ENCODE measurements around the gene PDIA6.

The PDIA6 gene

DNA sequence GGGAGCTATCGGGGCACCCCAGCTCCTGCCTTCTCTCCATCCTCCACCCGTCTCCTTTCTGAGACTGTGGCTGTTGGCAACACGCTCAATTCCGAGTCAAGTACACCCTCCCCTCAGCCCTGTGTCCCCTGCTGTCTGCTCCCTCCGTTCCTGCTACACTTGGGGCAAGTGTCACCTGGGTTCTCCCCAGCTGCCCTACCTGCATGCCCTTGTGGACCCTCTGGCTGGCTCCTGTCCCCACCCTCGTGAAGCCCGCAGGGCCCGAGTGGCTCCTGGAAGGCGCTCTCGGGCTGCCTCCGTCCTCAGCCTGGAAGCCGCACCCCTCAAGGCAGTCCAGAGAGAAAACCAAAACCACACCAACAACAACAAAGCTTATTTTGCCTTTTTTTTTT lies 33.9 kb downstream of the PDIA6 start:
- ATAC-seq: no peak
- no peak for TF ChIP-seq ZFP3 (CRISPR knock-in tag; IDR thresholded peaks at IDR 0.05)
- TF ChIP-seq, protein P1, sequence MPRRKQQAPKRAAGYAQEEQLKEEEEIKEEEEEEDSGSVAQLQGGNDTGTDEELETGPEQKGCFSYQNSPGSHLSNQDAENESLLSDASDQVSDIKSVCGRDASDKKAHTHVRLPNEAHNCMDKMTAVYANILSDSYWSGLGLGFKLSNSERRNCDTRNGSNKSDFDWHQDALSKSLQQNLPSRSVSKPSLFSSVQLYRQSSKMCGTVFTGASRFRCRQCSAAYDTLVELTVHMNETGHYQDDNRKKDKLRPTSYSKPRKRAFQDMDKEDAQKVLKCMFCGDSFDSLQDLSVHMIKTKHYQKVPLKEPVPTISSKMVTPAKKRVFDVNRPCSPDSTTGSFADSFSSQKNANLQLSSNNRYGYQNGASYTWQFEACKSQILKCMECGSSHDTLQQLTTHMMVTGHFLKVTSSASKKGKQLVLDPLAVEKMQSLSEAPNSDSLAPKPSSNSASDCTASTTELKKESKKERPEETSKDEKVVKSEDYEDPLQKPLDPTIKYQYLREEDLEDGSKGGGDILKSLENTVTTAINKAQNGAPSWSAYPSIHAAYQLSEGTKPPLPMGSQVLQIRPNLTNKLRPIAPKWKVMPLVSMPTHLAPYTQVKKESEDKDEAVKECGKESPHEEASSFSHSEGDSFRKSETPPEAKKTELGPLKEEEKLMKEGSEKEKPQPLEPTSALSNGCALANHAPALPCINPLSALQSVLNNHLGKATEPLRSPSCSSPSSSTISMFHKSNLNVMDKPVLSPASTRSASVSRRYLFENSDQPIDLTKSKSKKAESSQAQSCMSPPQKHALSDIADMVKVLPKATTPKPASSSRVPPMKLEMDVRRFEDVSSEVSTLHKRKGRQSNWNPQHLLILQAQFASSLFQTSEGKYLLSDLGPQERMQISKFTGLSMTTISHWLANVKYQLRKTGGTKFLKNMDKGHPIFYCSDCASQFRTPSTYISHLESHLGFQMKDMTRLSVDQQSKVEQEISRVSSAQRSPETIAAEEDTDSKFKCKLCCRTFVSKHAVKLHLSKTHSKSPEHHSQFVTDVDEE (CRISPR knock-in tag; IDR thresholded peaks at IDR 0.05): no peak

DNA sequence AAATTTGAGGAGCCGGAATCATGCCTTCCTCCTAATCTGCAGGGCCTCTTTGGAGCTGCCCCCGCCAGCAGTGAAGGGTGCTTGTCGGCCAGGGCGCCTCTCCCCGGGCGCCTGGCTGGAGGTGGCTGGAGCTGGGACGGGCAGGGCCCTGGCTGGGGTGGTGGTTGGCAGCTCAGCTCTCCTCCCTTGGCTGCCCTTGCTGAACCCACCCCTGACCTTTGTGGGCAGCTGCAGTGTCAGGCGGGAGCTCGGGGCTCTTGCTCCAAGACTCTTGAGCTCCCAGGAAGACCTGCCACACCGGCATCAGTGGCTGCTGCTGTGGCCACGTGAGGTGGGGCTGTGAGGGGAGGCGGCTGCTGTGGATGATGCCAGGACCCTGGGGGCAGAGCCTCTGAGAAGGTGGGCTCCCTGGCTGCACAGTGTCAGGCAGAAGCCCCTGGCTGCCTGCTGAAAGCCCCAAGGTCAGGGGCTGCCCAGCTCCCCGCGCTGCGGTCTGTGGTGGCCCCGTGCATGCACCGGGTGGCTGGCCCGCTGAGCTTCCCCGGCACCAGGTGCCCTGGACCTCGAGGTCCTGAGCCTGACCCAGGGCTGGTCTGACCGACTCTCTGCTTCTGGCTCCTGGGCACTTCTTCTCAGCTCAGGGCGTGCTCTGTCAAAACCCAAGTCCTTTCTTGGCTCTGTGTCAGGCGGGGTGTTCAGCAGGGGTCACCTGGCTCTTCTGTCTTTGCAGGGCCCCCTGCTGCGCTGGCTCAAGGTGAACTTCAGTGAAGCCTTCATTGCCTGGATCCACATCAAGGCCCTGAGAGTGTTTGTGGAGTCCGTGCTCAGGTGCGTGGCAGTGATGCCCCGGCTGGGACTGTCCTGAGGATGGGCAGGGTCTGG lies 34.5 kb downstream of the PDIA6 start:
- TF ChIP-seq BACH2 (CRISPR knock-in tag; IDR thresholded peaks at IDR 0.05; ENCODE audit: borderline replicate concordance): no peak
- no peak; the same call in 2 of the 3 replicates for ATAC-seq

DNA sequence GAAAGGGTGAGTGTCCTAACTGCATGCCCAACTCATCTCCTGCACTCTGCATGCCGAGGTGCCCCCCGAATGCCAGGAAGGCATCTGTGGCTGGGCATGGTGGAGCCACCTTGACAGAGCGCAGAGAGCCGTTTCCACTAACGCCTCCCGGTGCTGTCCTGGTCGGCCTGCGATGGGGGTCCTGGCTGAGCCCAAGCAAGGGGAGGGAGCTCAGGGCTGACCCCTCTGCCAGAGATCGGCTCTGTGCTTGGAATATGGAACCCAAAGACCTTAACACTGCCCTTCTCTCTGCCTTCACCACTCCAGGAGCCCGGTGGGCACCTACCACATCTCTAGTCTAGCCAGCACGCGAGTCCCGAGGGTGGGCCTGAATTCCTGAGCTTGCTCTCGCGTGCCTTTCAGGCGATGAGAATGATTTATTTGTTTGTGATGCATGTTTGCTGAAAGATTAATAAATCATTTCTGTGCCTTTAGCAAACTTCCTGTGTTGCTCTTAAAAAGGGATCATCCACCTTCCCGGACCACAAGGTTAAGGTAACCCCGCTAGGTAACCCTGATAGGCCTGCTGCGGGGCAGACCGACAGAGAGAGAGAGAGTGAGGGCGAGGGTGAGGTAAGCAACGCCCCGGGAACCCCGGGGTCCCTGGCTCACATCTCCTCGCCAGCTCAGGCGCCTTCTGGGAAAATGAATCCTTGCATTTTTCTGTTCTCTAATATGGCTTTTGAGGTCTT lies 35.3 kb downstream of the PDIA6 start:
- no peak; the same call in 2 of the 3 replicates for ATAC-seq
- no peak for TF ChIP-seq ZFP3 (CRISPR knock-in tag; IDR thresholded peaks at IDR 0.05)
- TF ChIP-seq ZNF8 (CRISPR knock-in tag; IDR thresholded peaks at IDR 0.05): no peak
- TF ChIP-seq, protein P2, sequence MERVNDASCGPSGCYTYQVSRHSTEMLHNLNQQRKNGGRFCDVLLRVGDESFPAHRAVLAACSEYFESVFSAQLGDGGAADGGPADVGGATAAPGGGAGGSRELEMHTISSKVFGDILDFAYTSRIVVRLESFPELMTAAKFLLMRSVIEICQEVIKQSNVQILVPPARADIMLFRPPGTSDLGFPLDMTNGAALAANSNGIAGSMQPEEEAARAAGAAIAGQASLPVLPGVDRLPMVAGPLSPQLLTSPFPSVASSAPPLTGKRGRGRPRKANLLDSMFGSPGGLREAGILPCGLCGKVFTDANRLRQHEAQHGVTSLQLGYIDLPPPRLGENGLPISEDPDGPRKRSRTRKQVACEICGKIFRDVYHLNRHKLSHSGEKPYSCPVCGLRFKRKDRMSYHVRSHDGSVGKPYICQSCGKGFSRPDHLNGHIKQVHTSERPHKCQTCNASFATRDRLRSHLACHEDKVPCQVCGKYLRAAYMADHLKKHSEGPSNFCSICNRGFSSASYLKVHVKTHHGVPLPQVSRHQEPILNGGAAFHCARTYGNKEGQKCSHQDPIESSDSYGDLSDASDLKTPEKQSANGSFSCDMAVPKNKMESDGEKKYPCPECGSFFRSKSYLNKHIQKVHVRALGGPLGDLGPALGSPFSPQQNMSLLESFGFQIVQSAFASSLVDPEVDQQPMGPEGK (CRISPR knock-in tag; IDR thresholded peaks at IDR 0.05; ENCODE audit: borderline replicate concordance): no peak
- no peak for TF ChIP-seq PPARA (CRISPR knock-in tag; IDR thresholded peaks at IDR 0.05; ENCODE audit: borderline replicate concordance)
- TF ChIP-seq, protein P1 (CRISPR knock-in tag; IDR thresholded peaks at IDR 0.05): no peak
- no peak for TF ChIP-seq ESRRG (CRISPR knock-in tag; IDR thresholded peaks at IDR 0.05)
- TF ChIP-seq BACH2 (CRISPR knock-in tag; IDR thresholded peaks at IDR 0.05; ENCODE audit: borderline replicate concordance): no peak
- no peak for TF ChIP-seq TOX (CRISPR knock-in tag; IDR thresholded peaks at IDR 0.05; ENCODE audit: borderline replicate concordance)
- TF ChIP-seq, protein P3, sequence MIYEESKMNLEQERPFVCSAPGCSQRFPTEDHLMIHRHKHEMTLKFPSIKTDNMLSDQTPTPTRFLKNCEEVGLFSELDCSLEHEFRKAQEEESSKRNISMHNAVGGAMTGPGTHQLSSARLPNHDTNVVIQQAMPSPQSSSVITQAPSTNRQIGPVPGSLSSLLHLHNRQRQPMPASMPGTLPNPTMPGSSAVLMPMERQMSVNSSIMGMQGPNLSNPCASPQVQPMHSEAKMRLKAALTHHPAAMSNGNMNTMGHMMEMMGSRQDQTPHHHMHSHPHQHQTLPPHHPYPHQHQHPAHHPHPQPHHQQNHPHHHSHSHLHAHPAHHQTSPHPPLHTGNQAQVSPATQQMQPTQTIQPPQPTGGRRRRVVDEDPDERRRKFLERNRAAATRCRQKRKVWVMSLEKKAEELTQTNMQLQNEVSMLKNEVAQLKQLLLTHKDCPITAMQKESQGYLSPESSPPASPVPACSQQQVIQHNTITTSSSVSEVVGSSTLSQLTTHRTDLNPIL (CRISPR knock-in tag; IDR thresholded peaks at IDR 0.05; ENCODE audit: low read depth): no peak
- no peak for TF ChIP-seq ZC3H10 (CRISPR knock-in tag; IDR thresholded peaks at IDR 0.05)
- no peak for TF ChIP-seq SNAI2 (CRISPR knock-in tag; IDR thresholded peaks at IDR 0.05)
- no peak for TF ChIP-seq ZNF565 (CRISPR knock-in tag; conservative IDR thresholded peaks at IDR 0.05; ENCODE audit: low read depth)
- TF ChIP-seq ISL1 (CRISPR knock-in tag; IDR thresholded peaks at IDR 0.05): no peak
- no peak for TF ChIP-seq ZFP30 (CRISPR knock-in tag; IDR thresholded peaks at IDR 0.05)
- no peak for TF ChIP-seq ARNTL (CRISPR knock-in tag; IDR thresholded peaks at IDR 0.05; ENCODE audit: borderline replicate concordance, low read depth)
- TF ChIP-seq OSR1 (CRISPR knock-in tag; IDR thresholded peaks at IDR 0.05): no peak
- TF ChIP-seq TCF4 (CRISPR knock-in tag; IDR thresholded peaks at IDR 0.05; ENCODE audit: borderline replicate concordance): no peak
- TF ChIP-seq, protein P4, sequence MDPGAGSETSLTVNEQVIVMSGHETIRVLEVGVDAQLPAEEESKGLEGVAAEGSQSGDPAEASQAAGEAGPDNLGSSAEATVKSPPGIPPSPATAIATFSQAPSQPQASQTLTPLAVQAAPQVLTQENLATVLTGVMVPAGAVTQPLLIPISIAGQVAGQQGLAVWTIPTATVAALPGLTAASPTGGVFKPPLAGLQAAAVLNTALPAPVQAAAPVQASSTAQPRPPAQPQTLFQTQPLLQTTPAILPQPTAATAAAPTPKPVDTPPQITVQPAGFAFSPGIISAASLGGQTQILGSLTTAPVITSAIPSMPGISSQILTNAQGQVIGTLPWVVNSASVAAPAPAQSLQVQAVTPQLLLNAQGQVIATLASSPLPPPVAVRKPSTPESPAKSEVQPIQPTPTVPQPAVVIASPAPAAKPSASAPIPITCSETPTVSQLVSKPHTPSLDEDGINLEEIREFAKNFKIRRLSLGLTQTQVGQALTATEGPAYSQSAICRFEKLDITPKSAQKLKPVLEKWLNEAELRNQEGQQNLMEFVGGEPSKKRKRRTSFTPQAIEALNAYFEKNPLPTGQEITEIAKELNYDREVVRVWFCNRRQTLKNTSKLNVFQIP (CRISPR knock-in tag; IDR thresholded peaks at IDR 0.05; ENCODE audit: borderline replicate concordance, low read depth): no peak
- no peak for TF ChIP-seq RARB (CRISPR knock-in tag; IDR thresholded peaks at IDR 0.05)
- TF ChIP-seq, protein P5, sequence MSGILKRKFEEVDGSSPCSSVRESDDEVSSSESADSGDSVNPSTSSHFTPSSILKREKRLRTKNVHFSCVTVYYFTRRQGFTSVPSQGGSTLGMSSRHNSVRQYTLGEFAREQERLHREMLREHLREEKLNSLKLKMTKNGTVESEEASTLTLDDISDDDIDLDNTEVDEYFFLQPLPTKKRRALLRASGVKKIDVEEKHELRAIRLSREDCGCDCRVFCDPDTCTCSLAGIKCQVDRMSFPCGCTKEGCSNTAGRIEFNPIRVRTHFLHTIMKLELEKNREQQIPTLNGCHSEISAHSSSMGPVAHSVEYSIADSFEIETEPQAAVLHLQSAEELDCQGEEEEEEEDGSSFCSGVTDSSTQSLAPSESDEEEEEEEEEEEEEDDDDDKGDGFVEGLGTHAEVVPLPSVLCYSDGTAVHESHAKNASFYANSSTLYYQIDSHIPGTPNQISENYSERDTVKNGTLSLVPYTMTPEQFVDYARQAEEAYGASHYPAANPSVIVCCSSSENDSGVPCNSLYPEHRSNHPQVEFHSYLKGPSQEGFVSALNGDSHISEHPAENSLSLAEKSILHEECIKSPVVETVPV (CRISPR knock-in tag; IDR thresholded peaks at IDR 0.05): no peak

Measured in SK-N-SH treated with all-trans-retinoic acid at 6 μM for 48 hours (cell line).